B cell (primary cell): Measurements from ENCODE around the gene CARS2. TPM values are rescaled to one million over a fixed set of nuclear protein-coding genes. Genes with fewer than 3 reads are reported as not detected.

Experiments
- ATAC-seq: fragments of 200-7000 bp; cut with Tn5 transposase; one replicate; pipeline ENCODE4 v1.10.0; 2021; ENCODE audit warnings: low read depth, mild to moderate bottlenecking, moderate number of reproducible peaks, moderate library complexity
- CTCF ChIA-PET: fragments of 350-600 bp; sonication (Branson Sonifier 250); formaldehyde crosslinking; loops from one replicate; lab custom pipeline; 2021; ENCODE audit warnings: antibody characterized with exemption, inconsistent platforms; lab: Charles Lee
- POLR2A ChIA-PET: fragments of 350-600 bp; sonication (Branson Sonifier 250); formaldehyde crosslinking; loops from one replicate; lab custom pipeline; 2021; ENCODE audit warnings: antibody characterized with exemption; lab: Charles Lee
- DNase-seq: peaks from one replicate; pipeline ENCODE4 v3.0.0; 2013
- H2AFZ ChIP-seq: 2 replicates; pipeline ENCODE4 v1.6.1; 2012; ENCODE audit warnings: mild to moderate bottlenecking, low read depth, low read length; ENCODE audit not compliant: insufficient read depth, poor library complexity, severe bottlenecking
- H3K27ac ChIP-seq, 2 donors: 1 replicate in 1 of 2; 2 replicates in 1 of 2; pipeline ENCODE4 v1.5.1; 2012 to 2013; ENCODE audit warnings: low read length in 2 of 2, mild to moderate bottlenecking in 2 of 2, moderate library complexity in 1 of 2
- H3K27me3 ChIP-seq, 4 experiments: fragments of 200-600 bp in 1 of 4; sonication (generic) in 1 of 4; replicated peaks in 1 of 4; 1 replicate in 2 of 4; 2 replicates in 2 of 4; pipeline versions ENCODE4 v1.6.1 to v1.7.0; 2013 to 2016; ENCODE audit warnings: low read length in 3 of 4, mild to moderate bottlenecking in 2 of 4, mixed read lengths in 1 of 4, moderate library complexity in 1 of 4; ENCODE audit not compliant: insufficient read depth in 4 of 4, control insufficient read depth in 3 of 4; ENCODE audit errors: control extremely low read depth in 1 of 4
- H3K36me3 ChIP-seq, 2 experiments: replicated peaks in 1 of 2; 1 replicate in 1 of 2; 2 replicates in 1 of 2; pipeline versions ENCODE4 v1.6.1 to v1.7.1; 2013; ENCODE audit warnings: low read length in 1 of 2; ENCODE audit not compliant: insufficient read depth in 2 of 2, control insufficient read depth in 1 of 2; ENCODE audit errors: control extremely low read depth in 1 of 2, extremely low read depth in 1 of 2
- H3K4me1 ChIP-seq, 2 donors: fragments of 200-600 bp in 1 of 2; sonication (generic) in 1 of 2; 1 replicate in 1 of 2; 2 replicates in 1 of 2; pipeline versions ENCODE4 v1.5.1 to v1.6.1; 2013 to 2017; ENCODE audit warnings: low read length in 2 of 2; ENCODE audit not compliant: control insufficient read depth in 2 of 2, insufficient read depth in 2 of 2
- H3K4me2 ChIP-seq: replicated peaks from 2 replicates; pipeline ENCODE3; 2012; ENCODE audit warnings: mild to moderate bottlenecking, low read depth, low read length; ENCODE audit not compliant: poor library complexity, severe bottlenecking
- H3K4me3 ChIP-seq, 5 experiments: fragments of 200-600 bp in 1 of 5; sonication (generic) in 1 of 5; 1 replicate in 3 of 5; 2 replicates in 2 of 5; pipeline versions ENCODE4 v1.5.1 to v1.7.0; 2011 to 2016; ENCODE audit warnings: low read length in 4 of 5, mild to moderate bottlenecking in 4 of 5, low read depth in 2 of 5, control low read depth in 1 of 5, moderate library complexity in 1 of 5; ENCODE audit not compliant: insufficient read depth in 1 of 5; ENCODE audit errors: control extremely low read depth in 1 of 5, extremely low read depth in 1 of 5
- H3K79me2 ChIP-seq: fragments of 200-600 bp; sonication (generic); one replicate; pipeline ENCODE4 v1.6.0; 2016; ENCODE audit warnings: low read length; ENCODE audit not compliant: control insufficient read depth, insufficient read depth
- H3K9ac ChIP-seq: fragments of 200-600 bp; sonication (generic); 2 replicates; pipeline ENCODE4 v1.6.1; 2017; ENCODE audit warnings: mild to moderate bottlenecking, low read length, moderate library complexity
- H3K9me3 ChIP-seq, 3 donors: one replicate each; pipeline versions ENCODE4 v1.6.1 to v1.7.1; 2013; ENCODE audit warnings: low read length in 2 of 3; ENCODE audit not compliant: control insufficient read depth in 2 of 3, insufficient read depth in 1 of 3; ENCODE audit errors: control extremely low read depth in 1 of 3
- H4K20me1 ChIP-seq: 2 replicates; pipeline ENCODE4 v1.6.0; 2012; ENCODE audit warnings: mild to moderate bottlenecking, low read length; ENCODE audit not compliant: insufficient read depth, control insufficient read depth, poor library complexity, severe bottlenecking
- H3K27ac Mint-ChIP-seq: one replicate; pipeline ENCODE4 v1.8.0; 2021; ENCODE audit warnings: mixed read lengths
- H3K27me3 Mint-ChIP-seq: one replicate; pipeline ENCODE4 v1.8.0; 2021; ENCODE audit warnings: mixed read lengths
- H3K4me1 Mint-ChIP-seq: one replicate; pipeline ENCODE4 v1.8.0; 2021; ENCODE audit warnings: mixed read lengths
- H3K4me3 Mint-ChIP-seq: one replicate; pipeline ENCODE4 v1.8.0; 2021; ENCODE audit warnings: mixed read lengths
- H3K9me3 Mint-ChIP-seq: one replicate; pipeline ENCODE4 v1.8.0; 2022; ENCODE audit warnings: mixed read lengths; ENCODE audit not compliant: insufficient read depth
- EZH2 ChIP-seq: IDR thresholded peaks from 2 replicates; pipeline ENCODE4 v1.6.1; 2012; ENCODE audit warnings: borderline replicate concordance, low read depth, mild to moderate bottlenecking, moderate library complexity, low read length; ENCODE audit not compliant: insufficient read depth, poor library complexity, severe bottlenecking
- WGBS: methylation state at CpG from one replicate; pipeline ENCODE4 v1.1.5; 2013; ENCODE audit warnings: missing lambda C conversion rate; ENCODE audit not compliant: insufficient coverage; 5-methylcytosine and 5-hydroxymethylcytosine counted together
- intact Hi-C: fragments of 100-400 bp; cut with micrococcal nuclease; formaldehyde crosslinking; loops from one replicate; pipeline ENCODE4 v1.10.0; 2022
- polyA plus RNA-seq: library from polyadenylated mRNA; depleted of rRNA; stranded (reverse); fragments of >200 nt; gene quantifications from 2 replicates; pipeline ENCODE4 v1.2.3, GENCODE V29; 2012
- total RNA-seq, 2 donors: library from RNA; stranded (reverse); fragments of 120-200 nt in 1 of 2; gene quantifications; 1 replicate in 1 of 2; 2 replicates in 1 of 2; pipeline versions ENCODE4 v1.2.3 to v1.2.4, GENCODE V29; 2013 to 2022
- TF ChIP-seq, protein P1 (sequence below): fragments of 200-600 bp; IDR thresholded peaks from one replicate; pipeline ENCODE4 v1.8.0; 2022; ENCODE audit warnings: antibody characterized with exemption, mild to moderate bottlenecking

CARS2 gene
- total and polyA plus RNA-seq, 2 donors (not counting 1 experiment from before 2014, with no cell fraction given), result 154 to 188 TPM

DNA sequence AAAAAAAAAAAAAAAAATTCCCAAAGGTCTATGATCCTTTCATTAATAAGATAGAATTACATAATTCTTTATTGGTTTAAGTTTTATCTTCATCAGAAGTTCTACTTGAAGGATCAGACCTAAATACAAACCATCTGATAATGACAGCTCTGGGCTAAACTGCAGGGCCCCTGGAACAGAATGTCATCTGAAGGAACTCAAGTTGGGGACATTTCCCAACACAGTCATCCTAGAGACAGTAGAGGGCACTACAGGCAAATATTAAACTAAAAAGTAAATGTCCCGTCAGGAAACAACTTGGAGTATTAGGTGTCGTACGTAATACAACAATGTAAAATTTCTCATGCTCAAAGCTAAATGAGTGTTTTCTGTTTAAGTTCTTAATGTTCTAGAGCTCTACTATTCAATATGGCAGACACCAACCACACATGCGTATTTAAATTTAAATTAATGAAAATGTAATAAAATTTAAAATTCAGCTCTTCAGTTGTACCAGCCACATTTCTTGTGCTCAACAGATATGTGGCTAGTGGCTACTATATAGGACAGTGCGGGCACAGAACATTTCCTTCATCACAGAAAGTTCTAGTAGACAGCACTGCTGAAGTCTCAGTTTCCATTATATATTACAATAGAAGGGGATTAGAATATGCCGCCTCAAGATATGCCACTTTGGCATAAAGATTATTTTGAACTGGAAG lies 112.3 kb downstream of the CARS2 start:
- no peaks in the 10 kb centered on the region for H3K4me1 ChIP-seq
- no peak overlapping the region for H3K4me3 Mint-ChIP-seq
- H3K4me3 ChIP-seq, result no peak overlapping the region
- H3K9ac ChIP-seq, result no peak overlapping the region
- ChIA-PET POLR2A (interaction anchor here (0.7 kb wide), 1 partner anchor 227 kb away, joined by 4 read pairs; no protein-coding TSS in a partner anchor), CTCF (interaction anchor here (0.6 to 1.8 kb wide), 29 partner anchors 8 to 631 kb away, joined by 3 to 34 read pairs (median 3); no protein-coding TSS in a partner anchor)
- no peaks in the 10 kb centered on the region for H3K36me3 ChIP-seq
- TF ChIP-seq, protein P1, sequence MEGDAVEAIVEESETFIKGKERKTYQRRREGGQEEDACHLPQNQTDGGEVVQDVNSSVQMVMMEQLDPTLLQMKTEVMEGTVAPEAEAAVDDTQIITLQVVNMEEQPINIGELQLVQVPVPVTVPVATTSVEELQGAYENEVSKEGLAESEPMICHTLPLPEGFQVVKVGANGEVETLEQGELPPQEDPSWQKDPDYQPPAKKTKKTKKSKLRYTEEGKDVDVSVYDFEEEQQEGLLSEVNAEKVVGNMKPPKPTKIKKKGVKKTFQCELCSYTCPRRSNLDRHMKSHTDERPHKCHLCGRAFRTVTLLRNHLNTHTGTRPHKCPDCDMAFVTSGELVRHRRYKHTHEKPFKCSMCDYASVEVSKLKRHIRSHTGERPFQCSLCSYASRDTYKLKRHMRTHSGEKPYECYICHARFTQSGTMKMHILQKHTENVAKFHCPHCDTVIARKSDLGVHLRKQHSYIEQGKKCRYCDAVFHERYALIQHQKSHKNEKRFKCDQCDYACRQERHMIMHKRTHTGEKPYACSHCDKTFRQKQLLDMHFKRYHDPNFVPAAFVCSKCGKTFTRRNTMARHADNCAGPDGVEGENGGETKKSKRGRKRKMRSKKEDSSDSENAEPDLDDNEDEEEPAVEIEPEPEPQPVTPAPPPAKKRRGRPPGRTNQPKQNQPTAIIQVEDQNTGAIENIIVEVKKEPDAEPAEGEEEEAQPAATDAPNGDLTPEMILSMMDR, result peak; percentile 61
- no peak for TF ChIP-seq EZH2
- intact Hi-C loops, result loop anchor here (1.0 to 10.0 kb wide), 3 partner anchors 226 to 630 kb away; no protein-coding TSS in a partner anchor
- no peaks in the 10 kb centered on the region for H4K20me1 ChIP-seq
- H3K27ac Mint-ChIP-seq, result no peak overlapping the region
- H3K4me1 Mint-ChIP-seq, result peaks cover 4% of the 10 kb centered on the region
- no peaks in the 10 kb centered on the region for H3K27me3 Mint-ChIP-seq
- ATAC-seq, result peak; percentile 68
- no peak overlapping the region for H3K27ac ChIP-seq
- H3K9me3 ChIP-seq, result no peaks in the 10 kb centered on the region
- no CpG with 5 or more reads among the region's 6 CpGs for WGBS
- no peak overlapping the region for H3K4me2 ChIP-seq
- H3K79me2 ChIP-seq, result no peaks in the 10 kb centered on the region
- peak; percentile 64 for DNase-seq
- H3K9me3 Mint-ChIP-seq, result no peaks in the 10 kb centered on the region
- no peaks in the 10 kb centered on the region for H3K27me3 ChIP-seq
- H2AFZ ChIP-seq, result no peak overlapping the region

DNA sequence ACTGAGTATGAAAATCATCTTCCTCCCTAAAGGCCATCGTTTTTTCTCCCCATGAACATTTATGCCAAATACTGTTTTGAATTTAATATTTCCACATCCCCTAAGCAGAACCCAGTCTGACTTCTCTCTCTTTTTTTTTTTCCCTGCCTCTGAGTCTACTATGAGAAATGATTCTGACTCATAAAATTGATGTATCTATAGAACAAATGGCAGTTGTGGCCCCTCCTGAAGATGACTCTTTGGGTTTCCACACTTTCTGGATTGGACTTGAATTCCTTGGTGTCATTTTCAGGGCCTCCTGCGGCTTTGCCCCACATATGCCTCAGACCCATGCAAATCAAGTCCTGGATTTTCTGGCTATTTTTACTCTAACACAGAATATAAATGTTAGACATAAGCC lies 113.3 kb downstream of the CARS2 start:
- DNase-seq, result no peak
- peaks cover 4% of the 10 kb centered on the region for H3K4me1 Mint-ChIP-seq
- H3K4me3 ChIP-seq, result no peak overlapping the region
- no peaks in the 10 kb centered on the region for H3K27me3 ChIP-seq
- no peaks in the 10 kb centered on the region for H3K36me3 ChIP-seq
- TF ChIP-seq, protein P1, result no peak
- TF ChIP-seq EZH2, result no peak
- H3K9me3 Mint-ChIP-seq, result no peaks in the 10 kb centered on the region
- no peaks in the 10 kb centered on the region for H3K27me3 Mint-ChIP-seq
- no peak overlapping the region for H3K4me3 Mint-ChIP-seq
- no peak overlapping the region for H3K27ac Mint-ChIP-seq
- intact Hi-C loops, result loop anchor here (1.0 to 10.0 kb wide), 3 partner anchors 227 to 631 kb away; no protein-coding TSS in a partner anchor
- H3K79me2 ChIP-seq, result no peaks in the 10 kb centered on the region
- H3K9ac ChIP-seq, result no peak overlapping the region
- no CpG with 5 or more reads among the region's 2 CpGs for WGBS
- ChIA-PET CTCF (interaction anchor here (0.7 to 1.8 kb wide), 8 partner anchors 8 to 231 kb away, joined by 3 to 34 read pairs (median 6); no protein-coding TSS in a partner anchor), POLR2A (no interaction called here)
- no peak overlapping the region for H3K4me2 ChIP-seq
- H3K9me3 ChIP-seq, result no peaks in the 10 kb centered on the region
- ATAC-seq, result no peak
- H4K20me1 ChIP-seq, result no peaks in the 10 kb centered on the region
- H3K27ac ChIP-seq, result no peak overlapping the region
- H2AFZ ChIP-seq, result no peak overlapping the region
- no peaks in the 10 kb centered on the region for H3K4me1 ChIP-seq
